NCI-H2227 treated with DMSO at 0.1 percent for 48 hours (cell line): ENCODE measurements around the gene OGDHL.

ENCODE experiments used
- DNase-seq: peaks from one replicate; lab custom pipeline; 2025; lab: John Stamatoyannopoulos, UW

The OGDHL gene

DNA sequence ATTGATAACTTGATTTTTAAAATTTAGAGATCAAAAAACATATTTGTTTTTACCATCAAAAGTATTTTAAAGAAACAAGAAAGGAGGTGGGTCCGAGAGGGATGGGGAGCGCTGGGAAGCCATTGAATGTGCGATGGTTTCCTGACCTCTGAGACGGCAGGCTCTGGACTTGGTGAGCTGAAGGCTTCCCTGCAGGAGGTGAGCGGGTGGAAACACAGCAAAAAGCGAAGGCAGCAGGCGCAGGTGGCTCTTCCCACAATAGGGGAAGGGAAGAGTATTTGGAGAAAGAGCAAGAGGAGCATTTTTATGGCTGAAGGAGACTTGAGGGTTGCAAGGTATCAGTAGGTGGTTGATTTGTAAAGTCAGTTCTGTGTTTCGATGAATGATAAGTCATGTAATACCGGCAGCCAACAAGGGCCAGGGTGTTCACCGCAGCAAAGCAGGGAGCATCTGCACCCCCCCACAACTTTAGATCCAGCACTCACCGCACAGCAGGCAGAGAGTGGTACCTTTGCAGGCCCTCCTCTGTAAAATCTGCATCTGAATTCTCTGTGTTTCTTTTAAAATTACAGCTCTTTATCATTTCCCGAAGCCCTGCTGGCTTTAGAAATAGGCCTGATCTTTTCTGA, 72.1 kb downstream of the OGDHL start:
- DNase-seq, result no peak

DNA sequence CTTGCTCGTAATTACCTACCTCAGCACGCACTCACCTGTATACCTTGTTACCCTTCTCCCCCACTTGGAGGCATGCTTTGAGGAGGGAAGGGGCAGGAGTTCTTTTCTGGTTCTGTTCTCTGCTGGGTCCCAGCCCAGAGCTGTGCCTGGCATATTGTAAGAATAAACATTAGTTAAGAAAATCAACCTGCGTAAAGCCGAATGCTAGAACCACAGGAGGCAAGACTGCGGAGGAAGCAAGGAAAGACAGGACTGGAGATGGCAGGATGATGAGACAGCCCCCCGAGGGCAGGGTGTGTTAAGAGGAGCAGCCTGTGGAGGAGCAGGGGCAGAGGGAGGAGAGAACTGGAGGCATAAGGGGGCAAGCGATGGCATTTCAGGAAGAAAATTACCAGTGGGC, 73.2 kb downstream of the OGDHL start:
- no peak for DNase-seq

DNA sequence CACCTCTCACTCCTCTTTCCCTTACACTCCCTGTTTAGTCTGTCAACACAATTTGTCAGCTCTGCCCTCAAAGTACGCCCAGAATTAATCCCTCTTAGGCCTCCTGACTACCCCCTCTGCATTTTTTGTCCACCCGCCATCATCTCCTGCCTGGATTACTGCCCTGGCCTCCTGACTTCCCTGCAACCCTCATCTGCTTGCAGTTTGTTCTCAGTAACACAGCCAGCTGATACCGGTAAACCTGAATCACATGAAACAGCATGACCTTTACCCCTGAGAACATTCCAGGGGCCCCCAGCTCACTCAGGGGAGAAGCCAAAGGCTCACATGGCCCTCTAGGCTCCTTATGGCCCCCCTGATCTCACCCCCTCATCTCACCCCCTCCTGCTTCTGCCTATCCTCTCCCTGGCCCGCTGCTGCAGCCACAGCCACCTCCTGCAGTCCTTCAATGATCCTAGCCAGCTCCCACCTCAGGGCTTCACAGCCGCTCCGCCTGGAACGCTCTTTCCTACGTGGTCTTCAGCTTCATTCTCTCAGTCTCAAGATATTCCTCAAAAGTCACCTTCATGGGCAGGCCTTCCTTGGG, 73.8 kb downstream of the OGDHL start:
- DNase-seq, result no peak

DNA sequence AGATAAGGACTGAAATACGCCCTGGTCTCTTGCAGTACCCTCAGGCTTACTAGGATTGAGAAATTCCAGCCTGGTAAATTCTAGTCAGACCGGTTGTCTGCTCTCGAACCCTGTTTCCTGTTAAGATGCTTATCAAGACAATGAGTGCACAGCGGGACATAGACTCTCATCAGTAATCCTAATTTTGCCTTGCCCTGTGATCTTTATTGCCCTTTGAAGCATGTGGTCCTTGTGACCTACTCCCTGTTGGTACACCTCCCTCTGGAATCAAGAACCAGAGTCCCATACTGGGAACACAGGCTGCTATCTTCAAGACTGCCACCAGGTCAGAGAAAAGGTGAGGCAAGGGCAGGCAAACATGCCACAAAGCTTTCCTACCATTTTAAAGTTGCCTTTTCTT, 75.5 kb downstream of the OGDHL start:
- no peak for DNase-seq
